Measurements from ENCODE around the gene RSRC1. TPM values are rescaled to one million over a fixed set of nuclear protein-coding genes. Genes with fewer than 3 reads are reported as not detected.

RSRC1 gene
- total and polyA plus RNA-seq, 2 of the 8 experiments (the other 6 are each of a cell fraction or from before 2014, with no cell fraction given) = 2.0 to 27.9 TPM

DNA sequence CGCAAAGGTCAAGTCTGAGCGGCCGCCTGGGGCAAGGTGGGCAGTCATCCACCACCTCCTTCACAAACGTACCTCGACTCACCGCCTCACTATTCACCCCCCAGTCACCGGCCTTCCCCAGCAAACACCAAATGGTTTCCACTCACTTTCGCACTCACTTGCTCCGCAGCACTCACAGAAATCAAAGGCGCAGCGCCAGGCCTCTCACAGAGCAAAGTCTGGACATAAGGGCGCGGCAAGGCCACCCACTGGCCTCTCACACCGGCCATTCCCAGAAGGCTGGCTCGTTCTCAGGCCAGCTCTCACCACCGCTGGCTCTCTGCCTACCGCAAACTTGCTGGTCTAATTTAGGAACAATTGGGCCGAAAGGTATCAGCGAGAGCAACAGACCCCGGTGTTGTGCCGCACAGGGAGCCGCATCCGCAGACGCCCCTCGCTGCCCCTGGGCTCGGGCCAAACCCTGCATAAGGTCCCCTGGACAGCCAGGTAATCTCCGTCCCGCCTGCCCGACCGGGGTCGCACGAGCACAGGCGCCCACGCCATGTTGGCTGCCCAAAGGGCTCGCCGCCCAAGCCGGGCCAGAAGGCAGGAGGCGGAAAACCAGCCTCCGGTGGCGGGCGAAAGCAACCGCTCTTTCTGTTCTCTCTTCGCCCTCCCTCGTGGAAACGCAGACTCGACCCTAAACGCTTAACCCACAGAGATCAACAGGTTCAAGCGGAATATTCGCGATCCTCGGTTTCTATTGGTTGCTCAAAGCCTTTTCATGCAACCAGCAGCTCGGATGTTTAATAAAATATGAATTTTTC, 6.6 kb upstream of the RSRC1 start (continued):
- TF ChIP-seq SP1 (IDR thresholded peaks at IDR 0.05; ENCODE audit: low read depth, low read length) (no peak), EGR1 (IDR thresholded peaks at IDR 0.05; ENCODE audit: borderline replicate concordance, low read depth, low read length) (no peak), PHF8 (conservative IDR thresholded peaks at IDR 0.05; ENCODE audit: low read depth, low read length) (no peak), SUZ12 (IDR thresholded peaks at IDR 0.05; ENCODE audit: low read length) (peak; percentile 98), POU5F1 (IDR thresholded peaks at IDR 0.05; ENCODE audit: low read depth, low read length) (no peak), KDM1A (IDR thresholded peaks at IDR 0.05; ENCODE audit: borderline replicate concordance, low read length) (no peak), EP300 (IDR thresholded peaks at IDR 0.05; ENCODE audit: borderline replicate concordance in 1 of 2, low read depth in 2 of 2, low read length in 2 of 2) (no peak), HDAC6 (IDR thresholded peaks at IDR 0.05; ENCODE audit: low read depth, low read length) (no peak), ZNF274 (IDR thresholded peaks at IDR 0.05; ENCODE audit: borderline replicate concordance, extremely low read depth, low read length) (no peak), JUN (IDR thresholded peaks at IDR 0.05; ENCODE audit: low read depth, low read length) (no peak), BRCA1 (IDR thresholded peaks at IDR 0.05; ENCODE audit: low read depth, low read length) (no peak)
- TF ChIP-seq, protein P1, sequence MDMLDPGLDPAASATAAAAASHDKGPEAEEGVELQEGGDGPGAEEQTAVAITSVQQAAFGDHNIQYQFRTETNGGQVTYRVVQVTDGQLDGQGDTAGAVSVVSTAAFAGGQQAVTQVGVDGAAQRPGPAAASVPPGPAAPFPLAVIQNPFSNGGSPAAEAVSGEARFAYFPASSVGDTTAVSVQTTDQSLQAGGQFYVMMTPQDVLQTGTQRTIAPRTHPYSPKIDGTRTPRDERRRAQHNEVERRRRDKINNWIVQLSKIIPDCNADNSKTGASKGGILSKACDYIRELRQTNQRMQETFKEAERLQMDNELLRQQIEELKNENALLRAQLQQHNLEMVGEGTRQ (IDR thresholded peaks at IDR 0.05; ENCODE audit: low read length) = no peak

All from H1 (cell line).